KOPT-K1 (cell line): ENCODE data around the gene GFI1.
A peak's percentile ranks its signal among the peaks of the same experiment; 100 is the strongest.
"Not testable (repeated sequence)": the region's sequence is repeated elsewhere in the genome, so short reads cannot be mapped to it uniquely, and the experiment has no call there.

ENCODE experiments used
- H3K27ac ChIP-seq: fragments of 200-600 bp; sonication (generic); 2 replicates; pipeline ENCODE4 v1.5.1; 2016; ENCODE audit warnings: antibody characterized with exemption, mild to moderate bottlenecking, low read depth, low read length; ENCODE audit not compliant: poor library complexity, severe bottlenecking
- H3K36me3 ChIP-seq: fragments of 200-600 bp; sonication (generic); 2 replicates; pipeline ENCODE4 v1.5.1; 2017; ENCODE audit warnings: antibody characterized with exemption, mild to moderate bottlenecking, low read length, moderate library complexity; ENCODE audit not compliant: insufficient read depth
- H3K9me3 ChIP-seq: fragments of 200-600 bp; sonication (generic); 2 replicates; pipeline ENCODE4 v1.5.1; 2017; ENCODE audit warnings: antibody characterized with exemption, low read length, mild to moderate bottlenecking; ENCODE audit not compliant: insufficient read depth, poor library complexity, severe bottlenecking

The GFI1 gene

GRCh38 chr1:92486251-92487077, at the start of gene GFI1:
TSS of gene GFI1 (minus strand) at chr1:92486925. CDS start at chr1:92483487, 3,438 bp downstream.
- peak within 1 kb of the TSS; percentile 98 for H3K27ac ChIP-seq
- peaks cover 7% of the 10 kb centered on the region for H3K9me3 ChIP-seq
- peaks cover 15% of the 10 kb centered on the region for H3K36me3 ChIP-seq

- H3K36me3 ChIP-seq, H3K27ac ChIP-seq, H3K9me3 ChIP-seq: not testable (repeated sequence)
These were observed 45.6 kb upstream of the GFI1 start for GRCh38 chr1:92532371-92532770.

GRCh38 chr1:92531939-92532338, 45.2 kb upstream of the GFI1 start:
- H3K27ac ChIP-seq, H3K9me3 ChIP-seq, H3K36me3 ChIP-seq: not testable (repeated sequence)

- Histone ChIP-seq H3K9me3 (no peaks in the 10 kb centered on the region), H3K36me3 (no peaks in the 10 kb centered on the region), H3K27ac (no peak overlapping the region)
These were observed 40.9 kb upstream of the GFI1 start for GRCh38 chr1:92527670-92528069.

DNA sequence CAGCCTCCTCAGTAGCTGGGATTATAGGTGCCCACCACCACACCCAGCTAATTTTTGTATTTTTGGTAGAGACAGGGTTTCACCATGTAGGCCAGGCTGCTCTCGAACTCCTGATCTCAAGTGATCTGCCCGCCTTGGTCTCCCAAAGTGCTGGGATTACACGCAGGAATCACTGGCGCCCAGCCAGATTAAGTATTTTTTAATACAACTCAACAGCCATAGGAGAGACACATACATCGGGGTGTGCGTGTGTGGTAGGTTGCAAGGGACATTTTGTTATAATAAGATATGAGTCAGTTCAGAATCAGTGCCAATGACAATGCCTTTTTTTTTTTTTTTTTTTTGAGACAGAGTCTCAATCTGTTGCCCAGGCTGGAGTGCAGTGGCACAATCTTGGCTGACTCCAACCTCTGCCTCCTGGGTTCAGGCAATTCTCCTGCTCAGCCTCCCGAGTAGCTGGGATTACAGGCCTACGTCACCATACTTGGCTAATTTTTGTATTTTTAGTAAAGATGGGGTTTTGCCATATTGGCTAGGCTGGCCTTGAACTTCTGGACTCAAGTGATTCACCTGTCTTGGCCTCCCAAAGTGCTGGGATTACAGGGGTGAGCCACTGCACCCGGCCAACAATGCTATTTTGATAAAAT, 38.3 kb upstream of the GFI1 start:
- not testable (repeated sequence) for H3K36me3 ChIP-seq, H3K9me3 ChIP-seq, H3K27ac ChIP-seq

DNA sequence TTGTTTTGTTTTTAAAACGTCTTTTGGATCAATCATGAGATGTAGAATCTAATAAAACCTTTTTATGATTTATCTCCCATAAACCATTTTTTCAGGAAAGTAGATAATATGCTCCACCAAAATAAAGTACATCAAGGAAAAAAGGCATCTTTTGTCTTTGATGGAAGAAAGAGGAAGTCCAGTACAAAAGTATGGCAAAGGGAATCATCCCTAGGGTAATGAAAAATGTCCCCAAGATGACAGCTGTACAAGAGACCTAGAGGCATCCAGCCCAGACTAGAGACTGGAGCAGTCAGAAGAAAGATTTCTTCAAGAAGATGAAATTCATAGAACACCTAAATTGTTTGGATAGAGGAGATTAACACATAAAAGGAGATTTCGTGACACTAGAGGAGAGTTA, 32.3 kb upstream of the GFI1 start:
- Histone ChIP-seq H3K36me3 (no peaks in the 10 kb centered on the region), H3K27ac (no peak overlapping the region), H3K9me3 (no peaks in the 10 kb centered on the region)

GRCh38 chr1:92516574-92516973, 29.8 kb upstream of the GFI1 start:
- Histone ChIP-seq H3K36me3 (no peaks in the 10 kb centered on the region), H3K27ac (no peak overlapping the region)

DNA sequence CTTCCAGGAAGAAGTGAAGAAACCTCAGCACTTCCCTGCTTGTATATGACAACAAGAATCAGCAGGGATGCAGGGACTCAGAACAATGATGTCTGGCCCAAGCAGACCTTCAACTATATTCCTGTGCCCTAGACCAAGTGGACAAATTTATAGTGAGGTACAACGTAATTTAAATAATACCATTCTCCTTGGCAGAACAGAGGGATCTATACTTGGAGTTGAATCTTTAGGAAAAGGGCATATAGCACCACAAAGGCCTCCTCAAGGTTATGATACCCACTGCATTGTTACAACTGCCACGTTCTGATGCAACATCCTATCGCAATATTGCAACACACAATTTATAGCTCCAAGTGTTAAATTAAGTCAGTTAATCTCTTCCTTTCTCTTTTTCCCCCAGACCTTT, 29.1 kb upstream of the GFI1 start:
- Histone ChIP-seq H3K27ac (no peak overlapping the region), H3K36me3 (no peaks in the 10 kb centered on the region)

More at GRCh38 chr1:92516574-92516973, 29.8 kb upstream of the GFI1 start:
- no peaks in the 10 kb centered on the region for H3K9me3 ChIP-seq

DNA sequence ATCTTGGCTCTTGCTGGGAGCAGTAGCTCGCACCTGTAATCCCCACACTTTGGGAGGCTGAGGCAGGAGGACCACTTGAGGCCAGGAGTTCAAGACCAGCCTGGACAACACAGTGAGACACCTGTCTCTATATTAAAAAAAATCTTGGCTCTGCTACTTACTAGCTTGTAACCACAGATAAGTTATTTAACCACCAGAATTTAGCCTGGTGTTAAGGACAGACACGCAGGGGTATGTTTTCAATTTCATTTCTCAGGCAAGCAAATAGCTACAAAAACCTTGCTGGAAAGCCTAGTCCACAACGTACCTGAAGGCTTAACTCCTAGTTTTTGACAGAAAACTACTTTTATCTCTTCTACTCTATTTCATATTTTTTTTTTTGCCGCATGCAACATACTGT, 24.8 kb upstream of the GFI1 start:
- Histone ChIP-seq H3K36me3 (no peaks in the 10 kb centered on the region), H3K27ac (no peak overlapping the region)

More for the DNA sequence above, 29.1 kb upstream of the GFI1 start:
- no peaks in the 10 kb centered on the region for H3K9me3 ChIP-seq

GRCh38 chr1:92509619-92510018, 22.9 kb upstream of the GFI1 start:
- no peaks in the 10 kb centered on the region for H3K36me3 ChIP-seq
- no peak overlapping the region for H3K27ac ChIP-seq
- no peaks in the 10 kb centered on the region for H3K9me3 ChIP-seq

More for the DNA sequence above, 24.8 kb upstream of the GFI1 start:
- no peaks in the 10 kb centered on the region for H3K9me3 ChIP-seq

GRCh38 chr1:92505015-92505692, 18.4 kb upstream of the GFI1 start:
- Histone ChIP-seq H3K9me3 (no peaks in the 10 kb centered on the region), H3K27ac (peak overlapping the region; percentile 95), H3K36me3 (no peaks in the 10 kb centered on the region)

DNA sequence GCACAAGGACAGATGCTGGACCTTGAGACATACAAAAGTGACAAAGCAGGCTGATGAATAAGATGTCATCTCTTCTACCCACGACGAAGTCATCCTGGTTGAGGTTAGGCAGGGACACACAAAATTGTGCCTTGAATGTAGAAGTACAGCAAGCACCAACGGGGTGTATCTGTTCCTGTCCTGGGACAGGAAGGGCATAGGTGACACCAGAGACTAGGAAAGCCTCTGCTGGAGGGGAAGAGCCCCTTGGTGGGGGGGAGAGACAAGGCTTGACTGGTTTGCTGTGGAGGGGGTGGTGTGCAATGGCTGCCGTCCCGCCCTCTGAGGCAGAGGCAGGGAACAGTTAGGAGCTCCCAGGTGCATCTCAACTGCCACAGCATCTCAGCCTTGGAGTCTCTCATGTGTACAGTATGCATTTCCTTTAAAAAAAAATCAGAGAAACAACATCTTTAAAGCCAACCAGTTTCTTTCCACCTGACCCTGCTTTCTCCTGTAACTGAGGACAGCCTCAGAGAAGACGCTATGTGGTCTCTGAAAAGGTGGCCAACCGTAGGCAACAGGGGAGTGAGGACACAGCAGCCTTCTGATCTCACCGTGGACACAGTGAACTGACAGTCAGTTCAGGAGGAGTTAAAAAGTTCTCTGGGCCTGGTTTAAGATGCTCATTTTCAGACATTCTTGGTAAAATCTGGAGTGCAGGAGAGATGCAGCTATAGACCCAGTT, 17.7 kb upstream of the GFI1 start:
- Histone ChIP-seq H3K36me3 (no peaks in the 10 kb centered on the region), H3K9me3 (no peaks in the 10 kb centered on the region), H3K27ac (peak overlapping the region; percentile 95)

DNA sequence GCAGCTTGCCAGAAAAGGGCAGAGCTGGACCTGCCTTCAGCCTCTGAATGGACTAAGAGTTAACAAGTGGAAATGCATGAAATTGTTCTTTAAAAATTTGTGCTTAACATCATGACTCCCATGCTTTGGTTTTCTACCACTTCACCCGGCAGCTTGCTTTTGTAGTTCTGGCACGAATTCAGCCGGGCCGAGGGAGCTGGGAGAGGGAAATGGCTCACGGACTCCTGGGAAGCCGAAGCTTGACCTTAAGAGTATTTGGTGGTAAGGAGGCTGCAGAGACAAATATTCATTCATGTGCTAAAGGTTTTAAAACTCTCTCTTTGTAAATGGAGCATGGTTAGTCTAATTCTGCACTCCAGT, 17.2 kb upstream of the GFI1 start:
- H3K27ac ChIP-seq = peak overlapping the region; percentile 95
- no peaks in the 10 kb centered on the region for H3K9me3 ChIP-seq
- no peaks in the 10 kb centered on the region for H3K36me3 ChIP-seq

GRCh38 chr1:92503043-92503925, 16.6 kb upstream of the GFI1 start:
- Histone ChIP-seq H3K27ac (peak overlapping the region; percentile 95), H3K36me3 (no peaks in the 10 kb centered on the region), H3K9me3 (no peaks in the 10 kb centered on the region)
